GM12878 (cell line): ENCODE results near the gene ITGB3BP. TPM values are rescaled to one million over a fixed set of nuclear protein-coding genes. Genes with fewer than 3 reads are reported as not detected.

Source experiments
- ATAC-seq: fragments of 200-7000 bp; cut with Tn5 transposase; 3 replicates; pipeline ENCODE4 v1.9.1; 2020; ENCODE audit warnings: mild to moderate bottlenecking, moderate library complexity
- BruUV-seq: library from RNA; stranded (reverse); fragments of 400-500 nt; replicated peaks from 2 replicates; lab custom pipeline; 2021; lab: Mats Ljungman, UMichigan
- CTCF ChIA-PET: fragments of 300-600 bp; sonication (Branson Sonifier 250); formaldehyde crosslinking; extraction: SDS; loops from one replicate; lab custom pipeline; 2021; ENCODE audit warnings: inconsistent platforms; lab: Yijun Ruan, JAX
- POLR2A ChIA-PET: fragments of 350-600 bp; formaldehyde crosslinking; extraction: SDS; loops from one replicate; lab custom pipeline; 2021; ENCODE audit warnings: inconsistent platforms; lab: Charles Lee
- RAD21 ChIA-PET: fragments of 300-600 bp; sonication (Branson Sonifier 250); formaldehyde crosslinking; loops from one replicate; lab custom pipeline; 2023; ENCODE audit warnings: antibody characterized with exemption; ENCODE audit not compliant: unreplicated experiment; lab: Charles Lee
- SMC1A ChIA-PET: fragments of 300-600 bp; sonication (Branson Sonifier 250); formaldehyde crosslinking; loops from one replicate; lab custom pipeline; 2023; ENCODE audit not compliant: unreplicated experiment, uncharacterized antibody; lab: Charles Lee
- DNase-seq: peaks from one replicate; pipeline ENCODE4 v3.0.0-alpha.2; 2011; ENCODE audit warnings: low read depth, low spot score
- FAIRE-seq: peaks from 3 replicates; lab custom pipeline; 2011; peaks lifted over from hg19 to GRCh38; lab: Jason Lieb, UNC
- H2AFZ ChIP-seq: 2 replicates; pipeline ENCODE4 v1.6.0; 2011; ENCODE audit warnings: low read depth, low read length, control low read depth; ENCODE audit not compliant: control insufficient read depth
- H3K27ac ChIP-seq: 2 replicates; pipeline ENCODE4 v1.5.1; 2011; ENCODE audit warnings: control low read depth; ENCODE audit not compliant: control insufficient read depth, insufficient read depth
- H3K27me3 ChIP-seq, 2 experiments: replicated peaks in 1 of 2; 2 replicates each; pipeline versions ENCODE4 v1.6.0 to v1.6.1; 2011; ENCODE audit warnings: low read length in 1 of 2; ENCODE audit not compliant: control insufficient read depth in 2 of 2, insufficient read depth in 2 of 2
- H3K36me3 ChIP-seq, 2 experiments: 2 replicates each; pipeline ENCODE4 v1.5.1; 2011; ENCODE audit warnings: low read length in 1 of 2; ENCODE audit not compliant: control insufficient read depth in 2 of 2, insufficient read depth in 2 of 2
- H3K4me1 ChIP-seq: 2 replicates; pipeline ENCODE4 v1.6.1; 2011; ENCODE audit warnings: mild to moderate bottlenecking, low read length, moderate library complexity, mixed read lengths; ENCODE audit not compliant: control insufficient read depth, insufficient read depth
- H3K4me2 ChIP-seq: 2 replicates; pipeline ENCODE4 v1.6.0; 2011; ENCODE audit warnings: control low read depth; ENCODE audit not compliant: control insufficient read depth, insufficient read depth
- H3K4me3 ChIP-seq: fragments of 200-600 bp; sonication (generic); 2 replicates; pipeline ENCODE4 v1.5.1; 2016
- H3K79me2 ChIP-seq: 2 replicates; pipeline ENCODE4 v1.6.0; 2011; ENCODE audit warnings: low read length; ENCODE audit not compliant: control insufficient read depth, insufficient read depth
- H3K9ac ChIP-seq: 2 replicates; pipeline ENCODE4 v1.8.0; 2011; ENCODE audit warnings: low read length, control low read depth, mixed read lengths; ENCODE audit not compliant: control insufficient read depth, insufficient read depth
- H3K9me3 ChIP-seq: replicated peaks from 3 replicates; pipeline ENCODE4 v1.5.1; 2011; ENCODE audit warnings: mild to moderate bottlenecking, low read length; ENCODE audit not compliant: control insufficient read depth, insufficient read depth
- H4K20me1 ChIP-seq: 2 replicates; pipeline ENCODE4 v1.6.0; 2011; ENCODE audit not compliant: control insufficient read depth, insufficient read depth
- BHLHE40 ChIP-seq, 2 experiments: fragments of 450-650 bp in 1 of 2; IDR thresholded peaks; 2 replicates each; pipeline ENCODE4 v1.6.1; 2011 to 2017; ENCODE audit warnings: low read depth in 2 of 2, borderline replicate concordance in 1 of 2, improper control_type of control experiment in 1 of 2, low read length in 1 of 2, mild to moderate bottlenecking in 1 of 2
- CBFB ChIP-seq: IDR thresholded peaks from 2 replicates; pipeline ENCODE4 v1.6.1; 2016; ENCODE audit warnings: antibody characterized with exemption, low read depth
- CHD4 ChIP-seq: fragments of 200-600 bp; sonication (generic); IDR thresholded peaks from 2 replicates; pipeline ENCODE4 v1.6.1; 2016; ENCODE audit warnings: mild to moderate bottlenecking
- HDGF ChIP-seq: fragments of 450-650 bp; IDR thresholded peaks from 2 replicates; pipeline ENCODE4 v1.6.1; 2016; ENCODE audit warnings: antibody characterized with exemption
- MYC ChIP-seq: IDR thresholded peaks from 2 replicates; pipeline ENCODE4 v1.6.1; 2011; ENCODE audit warnings: mild to moderate bottlenecking, low read length, moderate library complexity, inconsistent platforms; ENCODE audit not compliant: insufficient read depth, insufficient replicate concordance, insufficient read length, severe bottlenecking
- NBN ChIP-seq: fragments of 450-650 bp; IDR thresholded peaks from 2 replicates; pipeline ENCODE4 v1.6.1; 2016
- NFXL1 ChIP-seq: fragments of 450-650 bp; IDR thresholded peaks from 2 replicates; pipeline ENCODE4 v1.6.1; 2017; ENCODE audit warnings: antibody characterized with exemption, mild to moderate bottlenecking, borderline replicate concordance
- PBX3 ChIP-seq: IDR thresholded peaks from 2 replicates; pipeline ENCODE4 v1.6.1; 2011; ENCODE audit warnings: mild to moderate bottlenecking, low read depth, low read length, moderate library complexity; ENCODE audit not compliant: insufficient replicate concordance
- PML ChIP-seq: IDR thresholded peaks from 2 replicates; pipeline ENCODE4 v1.6.1; 2012; ENCODE audit warnings: low read length, inconsistent platforms
- POLR2AphosphoS5 ChIP-seq: IDR thresholded peaks from 2 replicates; pipeline ENCODE4 v1.6.1; 2011; ENCODE audit warnings: mild to moderate bottlenecking, low read length, inconsistent platforms
- TARDBP ChIP-seq: IDR thresholded peaks from 2 replicates; pipeline ENCODE4 v1.6.1; 2016; ENCODE audit warnings: borderline replicate concordance
- WRNIP1 ChIP-seq: IDR thresholded peaks from 2 replicates; pipeline ENCODE4 v1.6.1; 2011; ENCODE audit warnings: low read depth, low read length, improper control_type of control experiment, borderline replicate concordance
- YY1 ChIP-seq: IDR thresholded peaks from 2 replicates; pipeline ENCODE4 v1.6.1; 2011; ENCODE audit warnings: low read depth, mild to moderate bottlenecking, low read length
- ZNF274 ChIP-seq: IDR thresholded peaks from one replicate; pipeline ENCODE4 v1.8.0; 2011; ENCODE audit not compliant: insufficient read length, insufficient read depth
- ZNF622 ChIP-seq: fragments of 450-650 bp; IDR thresholded peaks from 2 replicates; pipeline ENCODE4 v1.6.1; 2017; ENCODE audit warnings: mild to moderate bottlenecking, inconsistent platforms
- WGBS: methylation state at CpG from one replicate; pipeline ENCODE4 v1.1.6; 2016; ENCODE audit warnings: low lambda C conversion rate; ENCODE audit not compliant: insufficient replicate concordance, insufficient coverage; ENCODE audit errors: missing lambda C conversion rate; 5-methylcytosine and 5-hydroxymethylcytosine counted together
- in situ Hi-C: fragments of 300-500 bp; cut with MboI; formaldehyde crosslinking; loops from 9 replicates; pipeline ENCODE4 v1.14.3; 2018; ENCODE audit warnings: mixed read lengths
- intact Hi-C: fragments of 100-400 bp; cut with micrococcal nuclease; formaldehyde crosslinking; loops from one replicate; pipeline ENCODE4 v1.14.2; 2022; ENCODE audit not compliant: unreplicated experiment
- polyA plus RNA-seq, 11 experiments: library from polyadenylated mRNA; depleted of rRNA in 4 of 11; unstranded in 6 of 11; stranded (reverse) in 5 of 11; fragments of >200 nt; fragmentation: Nextera tagmentation in 4 of 11; fragmentation: Illumina TruSeq in 1 of 11; extraction: Ambion mirVana in 4 of 11; extraction: Trizol in 1 of 11; gene quantifications; 1 replicate in 1 of 11; 2 replicates in 10 of 11; pipeline versions ENCODE4 v1.2.1 to v1.2.3, GENCODE V29; 2011 to 2016; ENCODE audit warnings: inconsistent platforms in 2 of 11, missing spikeins in 2 of 11, low read depth in 1 of 11
- total RNA-seq, 4 experiments: library from RNA; depleted of rRNA in 3 of 4; stranded (reverse); fragments of >200 nt in 3 of 4; fragmentation: Illumina TruSeq in 1 of 4; extraction: Trizol in 1 of 4; gene quantifications; 2 replicates each; pipeline versions ENCODE4 v1.2.1 to v1.2.3, GENCODE V29; 2013 to 2021
- TF ChIP-seq, protein P1 (sequence below): fragments of 450-650 bp; IDR thresholded peaks from 2 replicates; pipeline ENCODE4 v1.6.1; 2017; ENCODE audit warnings: mild to moderate bottlenecking, low read depth, inconsistent platforms; ENCODE audit not compliant: poor library complexity, severe bottlenecking
- TF ChIP-seq, protein P2 (sequence below): fragments of 450-650 bp; IDR thresholded peaks from 2 replicates; pipeline ENCODE4 v1.6.1; 2017; ENCODE audit warnings: mild to moderate bottlenecking
- TF ChIP-seq, protein P3 (sequence below): fragments of 150-350 bp; IDR thresholded peaks from 2 replicates; pipeline ENCODE4 v1.6.1; 2014; ENCODE audit warnings: mild to moderate bottlenecking, low read depth, low read length

The ITGB3BP gene
- total and polyA plus RNA-seq, 10 of the 15 experiments (the other 5 are each of a cell fraction or from before 2014, with no cell fraction given) = 39.2 to 86.2 (median 61.8) TPM

GRCh38 chr1:63480057-63480456, 43.0 kb downstream of the ITGB3BP start (continued):
- TF ChIP-seq PBX3 = no peak
- no peak for TF ChIP-seq HDGF
- TF ChIP-seq BHLHE40 (IDR thresholded peaks at IDR 0.05; ENCODE audit: borderline replicate concordance in 1 of 2, low read depth in 2 of 2, low read length in 1 of 2) = no peak
- TF ChIP-seq, protein P1, sequence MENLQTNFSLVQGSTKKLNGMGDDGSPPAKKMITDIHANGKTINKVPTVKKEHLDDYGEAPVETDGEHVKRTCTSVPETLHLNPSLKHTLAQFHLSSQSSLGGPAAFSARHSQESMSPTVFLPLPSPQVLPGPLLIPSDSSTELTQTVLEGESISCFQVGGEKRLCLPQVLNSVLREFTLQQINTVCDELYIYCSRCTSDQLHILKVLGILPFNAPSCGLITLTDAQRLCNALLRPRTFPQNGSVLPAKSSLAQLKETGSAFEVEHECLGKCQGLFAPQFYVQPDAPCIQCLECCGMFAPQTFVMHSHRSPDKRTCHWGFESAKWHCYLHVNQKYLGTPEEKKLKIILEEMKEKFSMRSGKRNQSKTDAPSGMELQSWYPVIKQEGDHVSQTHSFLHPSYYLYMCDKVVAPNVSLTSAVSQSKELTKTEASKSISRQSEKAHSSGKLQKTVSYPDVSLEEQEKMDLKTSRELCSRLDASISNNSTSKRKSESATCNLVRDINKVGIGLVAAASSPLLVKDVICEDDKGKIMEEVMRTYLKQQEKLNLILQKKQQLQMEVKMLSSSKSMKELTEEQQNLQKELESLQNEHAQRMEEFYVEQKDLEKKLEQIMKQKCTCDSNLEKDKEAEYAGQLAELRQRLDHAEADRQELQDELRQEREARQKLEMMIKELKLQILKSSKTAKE = no peak
- TF ChIP-seq, protein P2, sequence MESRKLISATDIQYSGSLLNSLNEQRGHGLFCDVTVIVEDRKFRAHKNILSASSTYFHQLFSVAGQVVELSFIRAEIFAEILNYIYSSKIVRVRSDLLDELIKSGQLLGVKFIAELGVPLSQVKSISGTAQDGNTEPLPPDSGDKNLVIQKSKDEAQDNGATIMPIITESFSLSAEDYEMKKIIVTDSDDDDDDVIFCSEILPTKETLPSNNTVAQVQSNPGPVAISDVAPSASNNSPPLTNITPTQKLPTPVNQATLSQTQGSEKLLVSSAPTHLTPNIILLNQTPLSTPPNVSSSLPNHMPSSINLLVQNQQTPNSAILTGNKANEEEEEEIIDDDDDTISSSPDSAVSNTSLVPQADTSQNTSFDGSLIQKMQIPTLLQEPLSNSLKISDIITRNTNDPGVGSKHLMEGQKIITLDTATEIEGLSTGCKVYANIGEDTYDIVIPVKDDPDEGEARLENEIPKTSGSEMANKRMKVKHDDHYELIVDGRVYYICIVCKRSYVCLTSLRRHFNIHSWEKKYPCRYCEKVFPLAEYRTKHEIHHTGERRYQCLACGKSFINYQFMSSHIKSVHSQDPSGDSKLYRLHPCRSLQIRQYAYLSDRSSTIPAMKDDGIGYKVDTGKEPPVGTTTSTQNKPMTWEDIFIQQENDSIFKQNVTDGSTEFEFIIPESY = no peak
- no peak for TF ChIP-seq TARDBP

DNA sequence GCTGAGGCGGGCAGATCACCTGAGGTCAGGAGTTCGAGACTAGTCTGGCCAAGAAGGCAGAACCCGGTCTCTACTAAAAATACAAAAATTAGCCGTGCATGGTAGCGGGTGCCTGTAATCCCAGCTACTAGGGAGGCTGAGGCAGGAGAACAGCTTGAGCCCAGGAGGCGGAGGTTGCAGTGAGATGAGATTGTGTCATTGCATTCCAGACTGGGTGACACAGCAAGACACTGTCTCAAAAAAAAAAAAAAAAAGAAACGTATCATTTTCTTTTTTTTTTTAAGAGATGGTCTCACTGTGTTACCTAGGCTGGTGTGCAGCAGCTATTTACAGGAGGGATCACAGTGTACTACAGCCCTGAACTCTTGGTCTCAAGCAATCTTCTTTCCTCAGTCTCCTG, 47.3 kb downstream of the ITGB3BP start:
- SMC1A ChIA-PET = no interaction called here
- Histone ChIP-seq H3K4me2 (no peak overlapping the region), H3K79me2 (no peaks in the 10 kb centered on the region), H3K27me3 (no peaks in the 10 kb centered on the region), H3K9me3 (no peaks in the 10 kb centered on the region), H3K9ac (no peak overlapping the region), H2AFZ (no peak overlapping the region), H3K27ac (no peak overlapping the region), H3K4me1 (no peaks in the 10 kb centered on the region), H4K20me1 (no peaks in the 10 kb centered on the region), H3K4me3 (no peak overlapping the region), H3K36me3 (no peaks in the 10 kb centered on the region)
- WGBS = 83% methylated on average over 6 of the region's 7 CpGs
- FAIRE-seq (no peak), ATAC-seq (no peak), DNase-seq (no peak)
- RAD21 ChIA-PET = no interaction called here
- CTCF ChIA-PET = interaction anchor here (1.1 to 1.5 kb wide), 3 partner anchors 34 to 82 kb away, joined by 3 read pairs; no protein-coding TSS in a partner anchor
- POLR2A ChIA-PET = interaction anchor here (0.7 kb wide), 1 partner anchor 9 kb away, joined by 3 read pairs; no protein-coding TSS in a partner anchor
- intact Hi-C loops = no loop called here
- BruUV-seq = no TSS peak
- in situ Hi-C loops = no loop called here
- TF ChIP-seq CBFB (no peak), ZNF274 (no peak), YY1 (no peak), CHD4 (no peak), ZNF622 (no peak), NFXL1 (no peak), NBN (no peak), WRNIP1 (no peak), BHLHE40 (IDR thresholded peaks at IDR 0.05; ENCODE audit: borderline replicate concordance in 1 of 2, low read depth in 2 of 2, low read length in 1 of 2) (no peak), PML (no peak), POLR2AphosphoS5 (no peak), MYC (no peak)
- TF ChIP-seq, protein P3, sequence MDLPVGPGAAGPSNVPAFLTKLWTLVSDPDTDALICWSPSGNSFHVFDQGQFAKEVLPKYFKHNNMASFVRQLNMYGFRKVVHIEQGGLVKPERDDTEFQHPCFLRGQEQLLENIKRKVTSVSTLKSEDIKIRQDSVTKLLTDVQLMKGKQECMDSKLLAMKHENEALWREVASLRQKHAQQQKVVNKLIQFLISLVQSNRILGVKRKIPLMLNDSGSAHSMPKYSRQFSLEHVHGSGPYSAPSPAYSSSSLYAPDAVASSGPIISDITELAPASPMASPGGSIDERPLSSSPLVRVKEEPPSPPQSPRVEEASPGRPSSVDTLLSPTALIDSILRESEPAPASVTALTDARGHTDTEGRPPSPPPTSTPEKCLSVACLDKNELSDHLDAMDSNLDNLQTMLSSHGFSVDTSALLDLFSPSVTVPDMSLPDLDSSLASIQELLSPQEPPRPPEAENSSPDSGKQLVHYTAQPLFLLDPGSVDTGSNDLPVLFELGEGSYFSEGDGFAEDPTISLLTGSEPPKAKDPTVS = no peak
